HG03460 (cell line): ENCODE data around the gene PTPN1.
"Not testable (repeated sequence)": the region's sequence is repeated elsewhere in the genome, so short reads cannot be mapped to it uniquely, and the experiment has no call there.

Experiments used
- ATAC-seq: cut with Tn5 transposase; IDR thresholded peaks from one replicate; pipeline ENCODE4 v1.9.1; 2021; ENCODE audit not compliant: unreplicated experiment

The PTPN1 gene

GRCh38 chr20:50552979-50553378, 42.8 kb downstream of the PTPN1 start:
- no peak for ATAC-seq

DNA sequence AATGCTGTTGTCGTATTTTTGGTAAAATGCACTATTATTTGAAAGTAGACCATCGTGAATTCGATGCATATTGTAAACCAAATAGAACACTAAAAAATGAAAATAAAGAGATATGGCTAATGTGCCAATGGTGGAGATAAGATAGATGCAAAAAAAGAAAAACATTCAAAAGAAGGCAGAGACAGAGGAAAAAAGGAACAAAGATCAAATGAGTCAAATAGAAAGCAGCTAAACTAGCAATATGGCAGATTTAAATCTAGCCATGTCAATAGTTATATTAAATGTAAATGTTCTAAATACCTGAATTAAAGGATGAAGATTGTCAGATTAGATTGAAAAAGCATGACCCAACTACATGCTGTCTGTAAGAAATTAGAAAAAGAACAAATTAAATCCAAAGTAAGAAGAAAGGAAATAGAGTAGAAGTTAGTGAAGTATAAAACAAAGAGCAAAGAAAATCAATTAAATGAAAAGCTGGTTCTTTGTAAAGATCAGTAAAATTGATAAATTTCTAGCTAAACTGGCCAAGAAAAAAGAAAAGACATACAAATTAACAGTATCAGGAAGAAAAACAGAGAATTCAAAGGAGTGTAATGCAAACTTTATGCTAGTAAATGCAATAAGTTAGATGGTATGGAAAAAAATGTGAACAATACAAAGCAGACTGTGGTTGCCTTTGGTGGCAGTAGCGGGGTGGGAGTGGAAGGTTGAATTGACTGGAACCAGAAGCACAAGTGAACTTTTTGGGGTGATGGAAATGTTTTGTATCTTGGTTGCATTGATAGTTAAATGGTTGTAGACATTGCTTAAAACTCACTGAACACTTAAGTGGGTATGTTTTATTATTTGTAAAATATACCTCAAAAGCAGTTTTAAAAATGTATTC, 44.8 kb downstream of the PTPN1 start:
- no peak for ATAC-seq

- ATAC-seq = no peak
Measured at GRCh38 chr20:50555662-50556061, 45.5 kb downstream of the PTPN1 start.

- ATAC-seq = no peak
Measured at GRCh38 chr20:50557549-50558134, 47.5 kb downstream of the PTPN1 start.

DNA sequence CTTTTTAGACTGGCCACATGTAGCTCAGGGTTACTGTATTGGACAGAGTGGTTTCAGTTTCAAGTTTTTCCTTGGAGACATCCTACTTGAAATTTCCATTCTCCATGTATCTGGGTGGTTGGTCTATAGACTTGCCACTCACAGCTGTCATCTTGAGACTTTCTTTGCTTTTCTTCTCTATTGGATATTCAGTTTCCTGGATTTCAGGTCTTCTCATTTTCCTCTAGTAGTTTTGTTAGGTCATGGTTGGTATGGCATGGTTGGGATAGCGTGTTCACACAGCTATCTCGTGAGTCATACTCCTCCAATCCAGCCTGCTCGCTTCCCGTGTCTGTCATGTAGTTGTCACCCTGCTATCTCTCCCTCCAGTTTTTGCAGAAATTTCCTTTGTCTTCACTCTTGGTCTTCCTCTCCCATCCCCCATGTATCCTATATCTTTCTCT, 48.3 kb downstream of the PTPN1 start:
- ATAC-seq = no peak

DNA sequence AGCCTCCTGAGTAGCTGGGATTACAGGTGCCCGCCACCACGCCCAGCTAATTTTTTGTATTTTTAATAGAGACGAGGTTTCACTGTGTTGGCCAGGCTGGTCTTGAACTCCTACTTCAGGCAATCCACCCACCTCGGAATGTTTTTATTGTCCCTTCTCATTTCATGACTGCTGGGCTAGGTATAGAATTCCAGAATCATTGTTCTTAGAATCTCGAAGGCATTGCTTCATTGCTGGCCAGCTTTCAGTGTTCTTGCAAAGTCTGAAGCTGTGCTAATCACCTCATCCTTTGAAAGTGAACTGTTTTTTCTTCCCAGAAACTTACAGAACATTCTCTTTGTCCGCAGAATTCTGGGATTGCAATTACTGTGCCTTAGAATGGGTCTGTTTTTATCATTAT, 49.0 kb downstream of the PTPN1 start:
- ATAC-seq = no peak

- ATAC-seq = no peak
Measured at GRCh38 chr20:50559856-50560638, 49.9 kb downstream of the PTPN1 start.

DNA sequence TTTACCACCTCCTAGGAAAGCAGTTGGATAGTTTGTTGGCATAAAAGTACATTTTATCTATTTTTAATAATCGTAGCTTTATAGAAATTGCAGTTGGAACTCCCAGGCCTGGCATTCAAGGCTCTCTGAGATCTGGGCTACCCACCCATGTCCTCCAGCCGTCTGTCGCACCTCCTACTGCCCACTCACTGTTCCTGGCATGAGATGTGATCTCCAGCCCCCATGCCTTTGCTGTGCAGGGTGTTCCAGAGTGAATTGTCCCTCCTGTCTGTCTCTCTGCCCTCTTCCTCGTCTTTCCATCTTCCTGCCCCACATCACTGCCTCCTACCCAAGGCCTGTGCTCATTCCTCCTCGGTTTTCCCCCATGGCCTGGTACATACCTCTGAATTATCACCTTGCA, 50.7 kb downstream of the PTPN1 start:
- ATAC-seq = no peak

DNA sequence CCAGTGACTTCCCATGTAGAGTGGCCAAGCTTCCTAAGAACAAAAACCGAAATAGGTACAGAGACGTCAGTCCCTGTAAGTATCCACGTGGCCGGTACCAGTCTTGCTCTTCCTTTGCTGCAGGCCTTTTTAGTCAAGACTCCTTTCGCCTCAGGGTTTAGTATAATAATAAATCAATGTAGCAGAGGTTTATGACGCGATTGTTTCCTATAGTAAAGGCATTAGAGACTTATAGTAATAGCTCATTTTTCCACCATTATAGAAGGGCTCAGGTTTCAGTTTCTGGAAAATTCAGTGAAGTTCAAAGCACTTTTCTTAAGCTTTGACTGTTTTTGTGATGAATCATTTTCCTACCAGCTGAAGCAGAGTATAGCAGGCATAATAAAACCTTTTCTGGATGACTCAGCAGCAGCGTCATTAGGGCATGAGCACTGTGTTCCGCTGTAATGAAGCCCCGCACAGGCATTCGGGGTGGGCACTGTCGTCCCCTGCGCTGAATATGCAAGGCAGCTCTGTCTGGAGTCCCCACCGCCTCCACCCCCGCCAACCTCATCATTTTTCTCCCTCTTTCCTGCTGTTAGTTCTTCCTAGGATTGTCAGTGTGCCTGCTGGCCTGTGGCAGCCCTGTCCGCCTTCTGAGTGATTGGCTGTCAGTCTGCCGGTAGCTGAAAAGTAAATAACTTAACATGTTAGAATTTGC, 51.3 kb downstream of the PTPN1 start:
- no peak for ATAC-seq

GRCh38 chr20:50562262-50562701, 52.1 kb downstream of the PTPN1 start:
- no peak for ATAC-seq

DNA sequence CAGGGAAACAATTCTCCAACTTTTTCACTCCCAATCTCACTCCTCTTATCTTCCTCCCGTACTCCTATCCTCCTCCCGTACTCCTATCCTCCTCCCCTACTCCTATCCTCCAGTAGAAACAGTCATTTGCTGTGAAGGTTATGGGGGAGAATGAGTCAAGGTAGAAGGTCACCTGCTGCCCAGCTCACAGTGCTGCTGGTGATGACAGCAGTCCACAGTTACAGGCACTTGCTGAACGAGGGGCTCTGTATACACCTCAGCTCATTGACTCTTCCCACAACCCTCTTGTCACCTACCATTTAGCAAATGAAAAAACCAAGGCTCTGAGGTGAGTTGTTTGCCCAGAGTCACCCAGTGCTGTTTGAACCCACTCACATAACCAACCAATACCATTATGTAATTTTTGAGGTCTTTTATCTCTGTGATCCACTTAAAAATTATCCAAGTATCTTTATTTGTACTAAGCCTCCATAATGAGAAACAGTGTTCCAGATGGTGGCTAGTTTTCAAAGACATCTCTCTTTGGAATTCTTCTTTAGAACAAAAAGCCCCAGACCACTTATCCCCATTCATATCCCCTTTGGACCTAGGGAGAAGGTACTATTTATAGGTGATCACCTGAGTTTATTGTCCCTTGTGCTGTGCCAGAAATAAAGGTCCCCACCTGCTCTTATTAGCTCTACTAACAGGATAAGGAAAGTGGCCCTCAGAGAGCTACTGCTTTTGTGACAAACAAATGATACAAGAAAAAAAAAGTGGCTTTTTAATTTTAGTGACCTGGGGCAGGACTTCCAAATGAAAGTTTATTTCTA, 53.2 kb downstream of the PTPN1 start:
- ATAC-seq = no peak

GRCh38 chr20:50565383-50565782, 55.2 kb downstream of the PTPN1 start:
- no peak for ATAC-seq

DNA sequence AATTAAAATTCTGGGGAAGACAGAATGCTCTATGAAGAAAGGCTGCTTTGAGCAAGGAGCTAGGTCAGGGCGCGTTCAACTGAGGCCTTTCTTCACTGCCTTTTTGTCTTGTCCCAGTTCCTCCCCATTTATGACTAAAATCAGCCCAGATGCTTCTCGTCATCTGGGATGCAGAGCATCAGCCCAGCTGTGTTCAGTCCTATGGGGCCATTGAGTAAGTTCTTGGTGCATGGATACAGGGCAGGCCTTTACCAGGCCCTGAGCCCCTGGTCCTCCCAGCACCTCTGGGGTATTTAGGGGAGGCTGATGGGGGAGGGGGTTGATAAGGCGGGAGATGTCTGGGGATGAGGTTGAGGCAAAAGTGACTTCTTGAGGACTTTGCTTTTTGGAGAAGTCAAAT, 55.7 kb downstream of the PTPN1 start:
- ATAC-seq = no peak

- ATAC-seq = no peak
Measured at GRCh38 chr20:50567860-50568548, 57.8 kb downstream of the PTPN1 start.

- no peak for ATAC-seq
Measured at GRCh38 chr20:50568549-50568942, 58.4 kb downstream of the PTPN1 start.

GRCh38 chr20:50569487-50569863, 59.3 kb downstream of the PTPN1 start:
- not testable (repeated sequence) for ATAC-seq

DNA sequence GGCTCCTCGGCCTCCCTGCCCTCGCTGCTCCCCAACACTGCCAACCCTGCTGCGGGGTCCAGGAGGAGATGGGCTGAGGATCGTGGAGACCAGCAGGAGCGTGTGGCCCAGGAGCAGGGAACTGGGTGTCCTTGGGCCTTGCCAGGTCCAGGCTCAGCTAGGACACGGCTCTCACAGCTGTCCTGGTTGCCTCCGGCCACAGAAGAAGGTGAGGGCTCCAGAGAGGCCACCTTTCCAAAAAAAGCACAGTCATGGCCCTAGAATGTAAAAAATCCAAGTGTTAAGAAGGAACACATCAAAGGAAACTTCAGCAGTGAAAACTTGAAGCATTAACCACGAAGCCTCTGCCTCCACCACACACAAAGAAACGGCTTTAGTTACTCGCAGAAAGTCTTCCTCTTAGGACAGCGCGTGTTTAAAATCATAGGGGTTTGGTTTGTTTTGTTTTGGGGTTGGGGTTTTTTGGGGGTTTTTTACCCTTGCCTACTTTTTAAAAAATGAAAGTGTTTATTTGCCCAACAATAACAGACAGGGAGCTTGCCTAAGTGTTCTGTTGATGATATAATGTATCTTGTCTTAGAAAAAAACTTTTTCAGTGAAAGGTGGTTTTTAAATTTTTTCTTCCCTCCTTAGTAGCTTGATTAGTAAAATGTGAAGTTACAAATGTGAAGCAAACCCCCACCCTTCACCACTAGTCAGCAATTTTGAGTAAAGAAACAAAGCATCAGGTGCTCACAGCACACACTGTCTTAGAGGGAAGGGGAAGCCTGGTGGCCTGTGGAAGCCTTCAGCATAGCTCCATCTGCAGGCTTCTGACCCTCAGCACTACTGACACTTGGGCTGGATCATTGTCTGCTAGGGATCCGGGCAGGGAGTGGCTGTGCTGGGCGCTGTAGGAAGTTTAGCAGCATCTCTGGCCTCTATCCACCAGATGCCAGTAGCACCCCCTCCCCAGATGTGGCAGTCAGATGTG, 60.0 kb downstream of the PTPN1 start:
- ATAC-seq = peak; percentile 58

DNA sequence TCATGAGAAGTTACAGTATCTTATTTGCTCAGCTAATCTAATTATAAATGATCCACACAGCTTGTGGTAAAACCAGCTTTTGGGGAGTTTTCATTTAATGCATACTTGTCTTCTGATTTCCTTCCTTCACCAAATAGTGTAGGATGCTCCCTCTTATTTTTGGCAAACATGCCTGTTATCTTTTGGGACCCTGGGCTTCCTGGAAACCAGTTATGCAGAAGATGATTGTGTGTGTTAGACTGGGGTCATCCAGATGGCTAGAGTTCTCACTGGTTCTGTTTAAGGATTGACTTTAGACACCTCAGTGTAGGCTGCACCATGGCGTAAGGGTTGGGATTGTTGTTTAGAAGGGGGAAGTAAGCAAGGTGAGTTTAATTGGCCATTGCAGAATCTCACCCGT, 61.3 kb downstream of the PTPN1 start:
- no peak for ATAC-seq
